ENCODE measurements around the gene IGSF9B.

The IGSF9B gene

GRCh38 chr11:133900176-133901105 is 56.3 kb downstream of the IGSF9B start:
- DNase-seq (ENCODE audit: low read depth): no peak

GRCh38 chr11:133898770-133899115 is 58.0 kb downstream of the IGSF9B start:
- DNase-seq (ENCODE audit: low read depth): no peak

- DNase-seq (ENCODE audit: low read depth): no peak
Observed at GRCh38 chr11:133898031-133898769, 58.6 kb downstream of the IGSF9B start.

- DNase-seq (ENCODE audit: low read depth): no peak
Observed at GRCh38 chr11:133897331-133897650, 59.5 kb downstream of the IGSF9B start.

GRCh38 chr11:133896642-133897330 is 60.0 kb downstream of the IGSF9B start:
- no peak for DNase-seq (ENCODE audit: low read depth)

- DNase-seq (ENCODE audit: low read depth): no peak
Observed at GRCh38 chr11:133896028-133896427, 60.7 kb downstream of the IGSF9B start.

GRCh38 chr11:133895551-133895950 is 61.2 kb downstream of the IGSF9B start:
- DNase-seq (ENCODE audit: low read depth): no peak

- DNase-seq (ENCODE audit: low read depth): no peak
Observed at GRCh38 chr11:133895061-133895479, 61.7 kb downstream of the IGSF9B start.

GRCh38 chr11:133893381-133893780 is 63.4 kb downstream of the IGSF9B start:
- DNase-seq (ENCODE audit: low read depth): no peak

GRCh38 chr11:133892584-133893380 is 64.0 kb downstream of the IGSF9B start:
- no peak for DNase-seq (ENCODE audit: low read depth)

- DNase-seq (ENCODE audit: low read depth): no peak
Observed at GRCh38 chr11:133892126-133892525, 64.6 kb downstream of the IGSF9B start.

- no peak for DNase-seq (ENCODE audit: low read depth)
Observed at GRCh38 chr11:133889893-133890292, 66.9 kb downstream of the IGSF9B start.

GRCh38 chr11:133889188-133889587 is 67.6 kb downstream of the IGSF9B start:
- no peak for DNase-seq (ENCODE audit: low read depth)

- DNase-seq (ENCODE audit: low read depth): no peak
Observed at GRCh38 chr11:133887692-133888332, 69.0 kb downstream of the IGSF9B start.

GRCh38 chr11:133886029-133886428 is 70.7 kb downstream of the IGSF9B start:
- DNase-seq (ENCODE audit: low read depth): no peak

- no peak for DNase-seq (ENCODE audit: low read depth)
Observed at GRCh38 chr11:133872160-133872559, 84.6 kb downstream of the IGSF9B start.

GRCh38 chr11:133867456-133867855 is 89.3 kb downstream of the IGSF9B start:
- DNase-seq (ENCODE audit: low read depth): no peak

GRCh38 chr11:133865466-133865865 is 91.3 kb downstream of the IGSF9B start:
- DNase-seq (ENCODE audit: low read depth): no peak

GRCh38 chr11:133864756-133865155 is 92.0 kb downstream of the IGSF9B start:
- no peak for DNase-seq (ENCODE audit: low read depth)

GRCh38 chr11:133860151-133860550 is 96.6 kb downstream of the IGSF9B start:
- DNase-seq (ENCODE audit: low read depth): no peak

Measured in CMK (cell line).